UCSD-AML1 (cell line): ENCODE data around the gene DTYMK.

Source experiments
- DNase-seq: peaks from one replicate; lab custom pipeline; 2025; ENCODE audit not compliant: unreplicated experiment; lab: John Stamatoyannopoulos, UW

The DTYMK gene, protein sequence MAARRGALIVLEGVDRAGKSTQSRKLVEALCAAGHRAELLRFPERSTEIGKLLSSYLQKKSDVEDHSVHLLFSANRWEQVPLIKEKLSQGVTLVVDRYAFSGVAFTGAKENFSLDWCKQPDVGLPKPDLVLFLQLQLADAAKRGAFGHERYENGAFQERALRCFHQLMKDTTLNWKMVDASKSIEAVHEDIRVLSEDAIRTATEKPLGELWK

DNA sequence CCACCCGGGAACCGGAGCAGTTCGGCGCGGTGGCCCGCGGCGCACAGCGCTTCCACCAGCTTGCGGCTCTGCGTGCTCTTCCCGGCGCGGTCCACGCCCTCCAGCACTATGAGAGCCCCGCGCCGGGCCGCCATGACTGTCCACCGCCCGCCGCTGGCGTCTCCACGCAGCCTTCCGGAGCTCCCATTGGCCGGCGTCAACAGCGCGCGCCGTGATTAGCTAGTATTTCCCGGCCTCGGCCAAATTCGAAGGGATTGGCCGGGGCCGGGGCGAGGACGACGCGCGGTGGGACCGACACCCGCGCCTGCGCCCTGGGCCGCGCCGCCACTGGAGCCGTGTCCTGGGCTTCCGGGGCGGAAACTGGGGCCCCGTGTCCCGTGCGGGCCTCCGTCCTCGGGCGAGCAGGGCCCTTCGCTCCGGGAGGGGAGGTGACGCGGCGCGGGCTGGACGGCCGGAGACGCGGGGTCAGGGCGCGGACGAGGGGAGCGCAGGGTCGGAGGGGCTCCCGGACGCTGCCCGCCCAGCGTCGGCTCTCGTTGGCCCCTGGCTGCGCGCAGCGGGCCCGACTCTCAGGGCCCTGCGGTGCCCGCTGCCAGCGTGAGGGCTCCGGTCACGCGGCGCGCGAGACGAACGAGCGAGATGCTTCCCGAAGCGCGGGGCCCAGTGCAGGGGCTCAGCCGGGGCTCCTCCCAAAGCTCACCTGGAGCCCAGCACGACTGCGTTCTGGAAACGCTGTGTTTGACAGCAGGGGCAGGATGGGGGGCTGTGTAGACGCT lies at the start of gene DTYMK:
DTYMK (minus strand) TSS at position 166 of the 776 bp plus-strand sequence; CDS start at position 134, 32 bp downstream.
- peak; percentile 98 for DNase-seq

DNA sequence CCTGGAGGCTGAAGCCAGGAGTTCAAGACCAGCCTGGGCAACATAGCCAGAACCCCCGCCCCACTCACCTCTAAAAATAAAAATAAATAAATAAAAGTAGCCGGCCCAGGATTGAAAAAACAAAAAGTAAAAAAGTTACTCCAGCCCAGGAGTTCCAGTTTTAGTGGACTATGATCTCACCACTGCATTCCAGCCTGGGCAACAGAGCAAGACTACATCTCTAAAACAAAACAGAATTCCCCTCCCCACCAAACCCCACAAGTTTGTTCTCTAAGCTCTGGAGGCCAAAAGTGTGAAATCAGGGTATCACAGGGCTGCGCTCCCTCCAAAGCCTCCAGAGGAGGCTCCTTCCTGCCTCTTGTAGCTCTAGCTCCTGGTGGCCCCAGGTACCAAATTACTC lies 49.5 kb upstream of the DTYMK start:
- no peak for DNase-seq

DNA sequence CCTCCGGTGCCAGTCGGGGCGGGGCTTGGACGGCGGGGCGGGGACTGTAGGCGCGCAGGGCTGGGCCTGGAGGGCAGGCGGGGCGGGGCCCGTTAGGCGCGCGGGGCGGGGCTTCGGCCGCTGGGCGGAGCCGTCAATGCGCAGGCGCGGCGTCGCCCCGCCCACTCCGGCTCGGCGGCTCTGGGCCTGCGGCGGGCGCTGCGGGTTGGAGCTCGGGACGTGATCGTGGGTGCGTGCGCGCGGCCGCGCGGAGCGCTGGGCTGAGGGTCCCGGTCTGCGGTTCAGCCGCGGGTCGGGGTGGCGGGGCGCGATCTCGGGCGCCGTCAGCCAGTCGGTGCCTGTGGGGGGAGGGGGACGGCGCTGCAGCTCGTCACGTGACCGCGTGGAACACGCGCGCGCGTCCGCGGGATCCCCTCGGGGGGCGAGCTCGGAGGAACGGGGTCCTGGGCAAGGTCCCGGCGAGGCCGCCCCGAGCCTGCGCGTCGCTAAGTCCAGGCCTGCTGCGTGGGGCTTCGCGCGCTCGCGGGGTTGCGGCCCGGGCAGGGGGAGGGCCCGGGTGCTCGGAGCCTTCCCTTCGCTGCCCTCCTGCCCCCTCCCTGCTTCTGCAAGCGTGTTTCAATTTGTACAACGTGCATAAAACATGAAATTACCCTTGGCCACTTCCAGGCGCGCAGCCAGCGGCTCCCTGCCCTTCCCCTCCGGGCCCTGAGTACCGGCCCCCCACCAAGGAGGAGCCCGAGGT lies 48.0 kb upstream of the DTYMK start, which contains the start of gene D2HGDH:
D2HGDH (plus strand) TSS at position 164 of the 742 bp plus-strand sequence. CDS start 595 bp downstream, outside the sequence.
- DNase-seq, result peak; percentile 94

DNA sequence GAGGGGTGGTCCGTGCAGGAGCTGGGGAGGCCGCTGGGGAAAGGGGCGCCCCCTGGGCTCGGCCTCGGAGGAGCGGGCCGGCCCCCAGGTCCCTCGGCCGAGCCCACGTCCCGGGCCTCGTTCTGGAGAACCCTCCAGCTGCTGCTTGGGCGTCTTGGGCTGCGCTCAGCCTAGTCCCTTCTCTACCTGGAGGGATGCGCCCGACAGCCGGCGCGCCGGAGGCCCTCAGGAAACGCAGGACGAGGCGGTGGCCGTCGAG lies 47.5 kb upstream of the DTYMK start:
- DNase-seq, result no peak

DNA sequence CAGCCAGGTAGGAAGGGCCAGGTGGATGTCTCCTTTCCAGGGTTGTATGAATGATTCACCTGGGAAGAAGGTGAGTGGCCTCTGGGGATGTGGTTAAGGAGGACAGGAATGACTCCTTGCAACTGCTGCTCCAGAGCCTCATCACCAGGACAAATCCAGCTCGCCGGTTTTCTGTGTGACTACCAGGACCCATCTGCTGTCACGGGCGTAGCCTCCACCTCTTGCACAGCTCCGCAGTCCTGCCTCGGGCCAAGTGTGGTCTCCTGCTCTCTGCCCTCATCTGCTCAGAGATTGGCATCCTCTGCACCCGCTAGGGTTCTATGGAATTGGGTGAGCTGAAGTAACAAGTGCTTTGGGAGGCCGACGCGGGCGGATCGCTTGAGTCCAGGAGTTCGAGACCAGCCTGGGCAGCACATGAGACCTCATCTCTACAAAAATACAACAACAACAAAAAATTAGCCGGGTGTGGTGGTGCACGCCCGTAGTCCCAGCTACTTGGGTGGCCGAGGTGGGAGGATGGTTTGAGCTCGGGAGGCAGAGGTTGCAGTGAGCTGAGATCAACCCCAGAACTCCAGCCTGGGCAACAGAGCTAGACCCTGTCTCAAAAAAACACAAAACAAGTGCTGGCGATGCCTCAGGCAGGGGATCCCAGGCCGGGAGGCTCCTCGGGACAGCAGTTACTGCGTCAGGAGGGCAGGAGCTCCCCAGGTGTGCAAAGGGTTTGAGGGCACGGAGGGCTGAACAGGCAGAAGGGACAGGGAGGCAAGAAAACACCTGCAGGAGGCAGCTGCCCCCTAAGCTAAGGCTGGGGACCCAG lies 47.0 kb upstream of the DTYMK start:
- DNase-seq, result no peak

DNA sequence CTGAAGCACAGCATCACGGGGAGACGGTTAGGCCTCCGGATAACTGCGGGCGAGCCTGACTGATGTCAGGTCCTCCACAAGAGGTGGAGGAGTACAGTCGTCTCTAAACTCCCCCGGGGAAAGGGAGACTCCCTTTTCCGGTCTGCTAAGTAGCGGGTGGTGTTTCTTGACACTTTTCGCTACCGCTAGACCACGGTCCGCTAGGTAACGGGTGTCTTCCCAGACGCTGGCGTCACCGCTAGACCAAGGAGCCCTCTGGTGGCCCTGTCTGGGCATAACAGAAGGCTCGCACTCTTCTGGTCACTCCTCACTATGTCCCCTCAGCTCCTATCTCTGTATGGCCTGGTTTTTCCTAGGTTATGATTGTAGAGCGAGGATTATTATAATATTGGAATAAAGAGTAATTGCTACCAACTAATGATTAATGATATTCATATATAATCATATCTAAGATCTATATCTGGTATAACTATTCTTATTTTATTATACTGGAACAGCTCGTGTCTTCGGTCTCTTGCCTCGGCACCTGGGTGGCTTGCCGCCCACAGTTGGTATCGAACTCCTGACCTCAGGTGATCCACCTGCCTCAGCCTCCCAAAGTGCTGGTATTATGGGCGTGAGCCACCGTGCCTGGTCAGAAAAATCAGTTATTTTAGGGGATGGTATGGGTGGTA lies 46.0 kb upstream of the DTYMK start:
- DNase-seq, result peak; percentile 59

DNA sequence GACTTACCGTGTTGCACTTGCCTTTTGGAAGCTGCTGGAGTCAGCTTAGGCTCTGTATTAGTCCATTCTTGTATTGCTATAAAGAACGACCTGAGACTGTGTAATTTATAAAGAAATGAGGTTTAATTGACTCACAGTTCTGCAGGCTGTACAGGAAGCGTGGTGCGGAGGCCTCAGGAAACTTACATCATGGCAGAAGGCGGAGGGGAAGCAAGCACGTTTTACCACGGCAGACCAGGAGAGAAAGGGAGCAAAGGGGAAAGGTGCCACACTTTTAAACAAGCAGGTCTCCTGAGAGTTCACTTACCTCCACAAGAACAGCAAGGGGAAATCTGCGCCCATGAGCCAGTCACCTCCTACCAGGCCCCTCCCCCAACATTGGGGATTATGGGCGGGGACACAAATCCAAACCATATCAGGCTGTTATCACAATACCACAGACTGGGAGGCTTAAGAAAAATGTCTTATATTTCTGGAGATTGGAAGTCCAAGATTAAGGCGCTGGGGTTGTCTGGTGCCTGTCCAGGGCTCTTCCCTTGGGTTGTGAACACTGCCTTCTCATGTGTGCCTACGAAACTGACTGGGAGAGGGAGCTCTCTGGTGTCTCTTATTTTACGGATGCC lies 44.2 kb upstream of the DTYMK start:
- DNase-seq, result peak; percentile 48

DNA sequence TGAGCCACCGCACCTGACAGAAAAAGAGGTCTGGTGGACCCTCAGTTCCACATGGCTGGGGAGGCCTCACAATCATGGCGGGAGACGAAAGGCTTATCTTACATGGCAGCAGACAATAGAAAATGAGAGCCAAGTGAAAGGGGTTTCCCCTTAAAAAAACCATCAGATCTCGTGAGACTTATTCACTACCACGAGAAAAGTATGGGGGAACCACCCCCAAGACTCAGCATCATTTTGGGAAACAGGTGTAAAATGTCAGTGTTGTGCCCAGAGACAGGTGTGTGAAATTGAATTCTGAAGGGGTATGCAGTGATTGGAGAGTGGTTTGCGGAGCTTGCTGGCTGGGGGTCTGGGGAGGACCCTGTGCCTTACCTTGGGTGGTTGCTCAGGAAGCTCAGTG lies 43.3 kb upstream of the DTYMK start:
- no peak for DNase-seq

DNA sequence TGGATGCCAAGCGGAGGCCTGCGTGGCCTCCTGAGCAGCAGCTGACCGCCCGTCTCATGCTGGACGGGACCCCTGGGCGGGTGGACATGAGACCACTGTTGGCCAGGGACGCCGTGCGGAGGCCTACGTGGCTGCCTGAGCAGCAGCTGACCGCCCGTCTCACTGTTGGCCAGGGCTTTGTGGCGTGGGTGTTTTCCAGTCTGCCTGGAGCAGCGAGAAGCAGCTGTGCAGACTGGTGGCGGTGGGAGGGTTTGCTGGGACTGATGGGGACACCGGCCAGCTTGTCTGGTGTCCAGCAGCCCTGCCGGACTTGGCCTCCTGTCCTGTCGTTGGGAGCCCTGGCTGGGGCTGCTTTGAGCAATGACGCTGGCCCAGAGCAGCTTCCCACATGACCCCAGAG lies 42.0 kb upstream of the DTYMK start:
- DNase-seq, result no peak

DNA sequence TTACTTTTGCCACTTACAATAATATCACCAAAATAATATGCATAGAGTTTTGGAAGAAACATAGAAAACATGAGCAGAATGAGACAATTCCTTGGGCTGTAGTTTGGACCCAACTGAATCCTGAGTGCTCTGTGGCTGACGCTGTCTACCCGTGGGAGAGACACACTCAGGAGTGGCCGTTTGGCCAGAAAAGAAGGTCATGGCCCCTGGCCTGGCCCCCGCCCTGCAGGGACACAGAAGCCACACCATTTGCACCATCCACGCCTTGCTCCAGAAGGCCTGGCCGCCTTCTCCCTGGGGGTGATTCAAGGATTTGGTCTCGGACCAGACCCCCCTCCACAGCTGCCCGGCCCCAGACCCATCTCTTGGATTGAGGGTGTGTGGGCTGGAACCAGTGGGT lies 41.4 kb upstream of the DTYMK start:
- no peak for DNase-seq

DNA sequence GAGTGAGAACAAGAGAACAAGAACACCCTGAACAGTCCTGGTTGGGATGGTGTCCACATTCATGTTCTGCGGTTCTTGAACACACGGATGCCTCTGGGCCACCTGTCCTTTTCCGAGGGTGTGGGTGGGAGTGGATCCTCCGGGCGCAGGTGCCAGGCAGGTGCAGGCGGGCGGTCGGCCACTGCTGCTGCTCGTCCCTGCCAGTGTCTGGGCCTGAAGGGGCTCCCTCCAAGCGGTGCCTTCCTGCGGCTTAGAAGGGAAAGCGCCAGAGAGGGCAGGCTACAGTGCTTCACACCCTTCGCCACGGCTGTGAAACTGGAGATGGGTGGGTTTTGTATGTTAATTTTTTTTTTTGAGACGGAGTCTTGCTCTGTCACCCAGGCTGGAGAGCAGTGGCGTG lies 39.8 kb upstream of the DTYMK start:
- DNase-seq, result no peak

DNA sequence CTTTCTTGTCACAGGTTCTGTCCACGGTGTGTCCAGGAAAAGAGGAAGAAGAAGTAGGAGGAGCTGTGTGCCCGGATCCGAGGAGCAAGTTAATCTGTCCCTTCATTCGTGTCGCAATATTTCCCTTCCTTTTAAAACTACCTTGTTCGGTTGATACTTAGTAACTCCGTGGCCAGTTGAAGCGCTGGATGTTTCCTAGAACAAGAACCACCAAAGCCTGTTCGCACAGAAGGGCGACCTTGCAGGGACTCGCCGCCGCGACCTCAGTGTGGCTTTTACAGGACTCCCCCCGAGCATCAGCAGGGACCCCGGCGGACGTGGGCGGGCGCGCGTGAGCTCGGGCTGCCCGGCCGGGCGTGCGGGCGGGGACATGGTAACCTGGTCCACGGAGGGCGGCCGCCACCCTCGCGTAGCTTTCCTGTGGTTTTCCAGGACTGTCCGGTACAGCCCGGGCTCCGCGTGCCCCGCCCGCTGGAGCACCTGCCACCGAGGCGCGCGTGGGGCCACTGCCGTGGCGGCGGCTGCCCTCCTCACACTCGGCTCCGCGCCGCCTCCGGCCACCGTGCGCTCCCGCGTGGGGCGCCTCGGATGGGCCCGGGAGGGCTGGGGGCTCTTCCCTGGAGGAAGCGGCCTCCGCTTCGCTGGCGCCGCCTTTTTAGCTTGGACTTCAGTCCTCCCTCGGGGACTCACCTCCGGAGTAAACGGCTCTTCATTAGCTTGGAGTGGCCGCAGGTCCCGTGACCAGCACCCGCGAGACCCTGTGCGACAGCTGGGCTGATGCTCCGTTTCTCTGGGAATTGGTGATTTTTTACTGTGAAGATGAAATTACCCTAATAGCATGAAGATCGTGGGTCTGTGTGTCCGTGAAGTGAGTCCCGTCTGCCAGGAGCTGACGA lies 38.6 kb upstream of the DTYMK start:
- no peak for DNase-seq

DNA sequence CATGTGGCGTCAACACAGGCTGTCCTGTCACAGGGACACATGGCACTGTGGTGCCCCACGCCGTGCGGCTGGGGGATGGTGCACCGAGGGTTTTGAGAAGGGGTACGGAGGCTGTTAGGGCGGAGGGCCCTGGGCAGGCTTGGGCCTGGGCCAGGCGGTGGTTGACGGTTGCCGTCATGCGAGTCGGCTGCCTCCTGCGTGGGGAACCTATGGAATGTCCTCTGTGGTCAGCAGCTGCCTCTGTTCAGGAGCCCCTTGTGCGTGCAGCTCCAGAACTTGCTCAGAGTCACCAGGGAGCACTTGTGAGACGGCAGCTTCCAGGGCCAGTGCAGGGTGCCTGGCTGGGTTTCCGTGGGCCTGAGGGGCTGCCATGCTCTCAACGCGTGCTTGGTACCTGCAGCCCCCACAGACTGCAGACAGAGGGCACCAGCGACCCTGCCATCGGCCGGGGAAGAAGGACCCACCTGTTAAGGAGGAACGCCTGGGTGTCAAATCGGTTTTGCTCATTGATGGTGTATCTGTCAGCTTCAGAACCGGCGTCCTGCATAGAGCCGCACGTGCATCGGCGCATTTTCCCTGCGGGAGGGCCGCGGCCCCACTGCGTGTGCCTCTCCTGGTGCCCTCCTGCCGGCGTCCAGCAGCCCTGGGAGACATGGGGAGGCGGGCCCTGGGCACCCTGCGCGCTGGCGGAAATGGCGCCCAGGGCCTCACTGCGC lies 37.8 kb upstream of the DTYMK start:
- peak; percentile 31 for DNase-seq

DNA sequence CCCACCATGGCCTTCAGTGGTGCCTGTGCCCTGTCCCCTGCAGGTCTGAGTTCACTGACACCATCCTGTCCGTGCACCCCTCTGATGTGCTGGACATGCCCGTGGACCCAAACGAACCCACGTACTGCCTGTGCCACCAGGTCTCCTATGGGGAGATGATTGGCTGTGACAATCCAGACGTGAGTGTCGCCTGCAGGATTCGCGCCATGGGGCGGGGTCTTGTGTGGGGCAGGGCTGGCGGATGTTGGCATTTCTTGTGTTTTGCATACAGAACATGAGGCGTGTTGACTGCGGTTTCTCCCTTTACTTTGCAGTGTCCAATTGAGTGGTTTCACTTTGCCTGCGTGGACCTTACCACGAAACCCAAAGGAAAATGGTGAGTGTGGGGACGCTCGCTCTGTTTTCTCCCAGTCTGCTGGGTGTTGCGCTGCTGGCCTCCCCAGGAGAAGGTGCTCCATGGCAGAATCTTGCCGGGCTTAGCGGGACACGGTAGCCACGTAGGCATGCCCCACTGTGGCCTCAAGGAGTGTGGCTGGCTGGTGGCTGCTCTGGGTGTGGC lies 36.4 kb upstream of the DTYMK start:
- no peak for DNase-seq

DNA sequence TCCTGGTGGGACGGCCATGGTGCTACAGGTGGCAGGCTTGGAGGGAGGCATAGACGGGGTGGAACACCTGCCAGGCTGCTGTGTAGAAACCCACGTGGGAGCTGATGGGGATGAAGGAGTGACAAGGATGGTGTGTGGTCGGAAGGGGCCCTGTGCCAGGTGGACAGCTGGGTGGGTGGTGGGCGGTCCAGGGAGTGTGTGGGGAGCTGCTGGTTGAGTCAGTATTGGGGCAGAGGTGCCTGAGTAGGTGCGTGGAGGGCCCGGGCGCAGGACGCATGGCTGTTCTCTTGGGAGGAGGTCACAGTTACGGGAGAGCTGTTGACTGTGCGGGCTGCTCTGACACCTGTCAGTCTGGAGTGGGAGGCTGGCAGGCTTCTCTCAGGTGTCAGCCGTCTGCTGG lies 35.2 kb upstream of the DTYMK start:
- no peak for DNase-seq

DNA sequence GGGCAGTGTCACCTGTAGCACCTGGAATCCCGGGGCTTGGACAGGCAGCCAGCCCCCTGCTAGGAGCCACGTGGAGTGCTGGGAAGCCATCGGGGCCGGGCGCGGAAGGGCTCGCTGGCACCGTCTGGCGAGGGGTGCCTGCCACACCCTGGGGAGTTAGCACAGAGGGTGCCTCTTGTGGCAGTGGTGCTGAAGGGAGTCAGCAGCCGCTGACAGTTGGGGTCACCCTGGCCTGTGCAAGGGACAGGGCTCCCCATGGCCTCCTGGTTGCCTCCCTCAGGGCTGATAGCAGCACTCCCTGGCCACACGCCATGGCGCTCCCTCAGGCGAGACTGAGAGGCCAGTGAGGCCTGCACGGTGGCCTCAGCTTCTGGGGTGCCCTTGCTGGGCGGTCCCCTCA lies 33.9 kb upstream of the DTYMK start:
- DNase-seq, result no peak

DNA sequence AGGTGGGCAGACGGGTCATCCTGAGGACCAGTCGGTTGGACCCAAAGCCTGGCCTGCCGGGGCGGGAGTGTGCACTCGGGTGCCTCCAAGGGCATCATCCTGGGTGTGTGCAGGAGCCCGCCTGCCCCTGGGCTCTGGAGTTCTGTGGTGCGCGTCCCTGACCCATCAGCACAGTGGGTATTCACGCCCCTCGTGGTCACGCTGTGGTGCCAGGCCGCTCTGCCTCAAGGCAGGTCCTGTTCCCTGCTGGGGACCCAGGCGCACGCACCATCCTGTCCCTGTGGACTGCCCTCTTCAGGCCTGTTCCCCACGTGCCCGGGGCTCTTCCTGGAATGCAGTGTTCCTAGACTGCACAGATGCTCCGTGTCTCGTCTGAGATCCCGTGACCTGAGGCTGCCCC lies 33.5 kb upstream of the DTYMK start:
- DNase-seq, result no peak

DNA sequence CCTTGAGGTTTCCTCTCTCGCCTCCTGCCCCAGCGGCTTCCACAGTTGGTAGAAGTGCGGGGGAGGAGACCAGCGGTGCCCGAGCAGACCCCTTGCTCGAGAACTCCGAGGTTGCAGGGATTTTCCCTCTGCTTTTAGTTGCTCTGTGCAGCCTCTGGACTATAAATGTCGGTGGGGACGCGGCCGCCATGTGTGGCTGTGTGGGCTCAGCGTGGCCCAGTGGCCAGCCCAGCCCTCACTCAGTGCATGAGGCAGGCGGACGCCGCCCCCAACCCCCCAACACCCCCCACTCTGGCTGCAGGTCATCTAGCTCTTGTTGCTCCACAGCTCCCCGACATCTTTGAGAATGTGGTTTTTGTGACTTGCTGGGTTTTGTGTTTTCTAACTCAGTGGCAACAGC lies 32.5 kb upstream of the DTYMK start:
- DNase-seq, result no peak
